Activated CD4-positive, CD25-positive, alpha-beta regulatory T cell treated with anti-CD3 and anti-CD28 coated beads, Interleukin-2, amount 50 U/mL, for 72 hours (primary cell): ENCODE measurements around the gene PDX1.

Experiments used
- DNase-seq: peaks from one replicate; pipeline ENCODE4 v3.0.0; 2021

Gene PDX1

DNA sequence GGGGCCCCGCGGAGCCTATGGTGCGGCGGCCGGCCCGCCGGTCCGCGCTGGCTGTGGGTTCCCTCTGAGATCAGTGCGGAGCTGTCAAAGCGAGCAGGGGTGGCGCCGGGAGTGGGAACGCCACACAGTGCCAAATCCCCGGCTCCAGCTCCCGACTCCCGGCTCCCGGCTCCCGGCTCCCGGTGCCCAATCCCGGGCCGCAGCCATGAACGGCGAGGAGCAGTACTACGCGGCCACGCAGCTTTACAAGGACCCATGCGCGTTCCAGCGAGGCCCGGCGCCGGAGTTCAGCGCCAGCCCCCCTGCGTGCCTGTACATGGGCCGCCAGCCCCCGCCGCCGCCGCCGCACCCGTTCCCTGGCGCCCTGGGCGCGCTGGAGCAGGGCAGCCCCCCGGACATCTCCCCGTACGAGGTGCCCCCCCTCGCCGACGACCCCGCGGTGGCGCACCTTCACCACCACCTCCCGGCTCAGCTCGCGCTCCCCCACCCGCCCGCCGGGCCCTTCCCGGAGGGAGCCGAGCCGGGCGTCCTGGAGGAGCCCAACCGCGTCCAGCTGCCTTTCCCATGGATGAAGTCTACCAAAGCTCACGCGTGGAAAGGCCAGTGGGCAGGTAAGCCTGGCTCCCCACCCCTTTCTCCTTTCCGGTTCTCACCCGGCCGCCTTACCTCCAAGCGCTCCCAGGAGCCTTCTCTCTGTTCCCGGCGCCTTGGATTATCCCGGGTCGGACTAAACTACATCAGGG lies at the start of gene PDX1:
TSS of gene PDX1 (plus strand) at position 67 of the 743 bp plus-strand sequence. CDS start at position 206, 139 bp downstream.
- no peak for DNase-seq

DNA sequence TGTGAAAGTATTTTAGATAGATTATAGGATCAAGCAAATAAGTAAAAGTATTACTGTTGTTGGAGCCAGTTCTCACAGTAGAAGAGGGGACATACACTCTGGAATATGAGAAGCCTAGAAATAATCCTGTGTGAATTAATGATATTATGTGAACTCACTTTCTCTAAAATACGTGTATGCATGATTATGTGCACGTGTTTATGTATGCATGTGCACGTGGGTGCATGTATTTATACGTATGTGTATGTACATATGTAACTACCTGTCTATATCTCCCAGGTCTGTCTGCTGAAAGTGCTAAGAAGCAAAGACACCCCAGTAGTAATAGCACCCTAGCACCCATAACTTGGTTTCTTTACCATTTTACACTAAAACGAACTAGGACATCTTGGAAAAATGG lies 41.5 kb upstream of the PDX1 start:
- DNase-seq, result no peak

DNA sequence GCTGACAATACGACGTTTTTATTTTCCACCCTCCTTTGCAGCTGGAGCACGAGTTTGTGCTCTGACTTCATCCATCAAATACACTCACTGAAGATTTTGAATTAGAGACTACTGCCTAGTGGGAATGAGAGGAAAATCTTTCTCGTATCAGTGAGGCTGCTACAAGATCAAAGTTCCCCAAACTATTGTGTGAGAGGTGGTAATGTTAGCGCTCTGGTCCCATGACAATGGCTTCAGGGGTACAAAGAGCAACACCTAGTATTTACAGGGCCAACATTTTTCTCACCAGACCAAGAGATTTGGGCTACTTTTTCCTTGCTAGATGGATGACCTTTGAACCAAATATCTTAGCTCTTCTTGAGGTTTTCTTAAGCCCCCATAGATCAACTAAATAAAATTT lies 30.3 kb upstream of the PDX1 start:
- DNase-seq, result no peak

GRCh38 chr13:27896726-27897125 lies 23.1 kb upstream of the PDX1 start:
- DNase-seq, result no peak

DNA sequence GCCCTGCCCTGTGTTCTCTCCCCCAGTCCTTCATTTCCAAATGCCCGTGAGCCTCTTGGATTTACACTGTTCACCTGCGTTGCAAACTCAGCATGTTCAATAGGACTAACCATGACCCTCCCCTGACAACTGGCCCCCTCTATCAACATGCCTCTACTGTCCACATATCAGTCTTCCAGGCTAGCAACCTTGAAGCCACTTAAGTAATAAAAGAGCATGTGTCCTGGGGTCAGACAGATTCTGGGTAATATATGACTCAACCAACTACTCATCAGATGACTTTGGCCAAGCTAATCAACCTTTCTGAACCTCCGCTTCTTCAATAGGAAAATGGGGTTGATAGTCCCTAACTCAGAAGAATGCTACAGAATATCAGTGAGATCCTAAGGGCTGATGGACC lies 15.1 kb upstream of the PDX1 start:
- no peak for DNase-seq

DNA sequence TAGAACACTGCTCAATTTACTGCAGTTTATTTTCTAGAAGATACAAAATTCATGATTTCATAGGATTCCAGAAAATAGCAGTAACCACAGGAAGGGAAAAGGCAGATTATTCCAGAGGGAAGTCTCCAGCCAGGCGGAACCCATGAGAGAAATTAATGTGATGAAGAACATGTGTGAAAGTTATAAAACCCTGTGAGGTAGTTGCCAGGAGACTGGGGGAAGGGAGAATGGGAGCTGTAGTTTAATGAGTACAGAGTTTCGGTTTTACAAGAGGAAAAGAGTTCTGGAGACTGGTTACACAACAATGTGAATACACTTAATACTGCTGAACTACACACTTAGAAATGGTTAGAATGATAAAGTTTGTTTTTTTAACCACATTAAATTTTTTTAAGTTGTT lies 14.2 kb upstream of the PDX1 start:
- no peak for DNase-seq

DNA sequence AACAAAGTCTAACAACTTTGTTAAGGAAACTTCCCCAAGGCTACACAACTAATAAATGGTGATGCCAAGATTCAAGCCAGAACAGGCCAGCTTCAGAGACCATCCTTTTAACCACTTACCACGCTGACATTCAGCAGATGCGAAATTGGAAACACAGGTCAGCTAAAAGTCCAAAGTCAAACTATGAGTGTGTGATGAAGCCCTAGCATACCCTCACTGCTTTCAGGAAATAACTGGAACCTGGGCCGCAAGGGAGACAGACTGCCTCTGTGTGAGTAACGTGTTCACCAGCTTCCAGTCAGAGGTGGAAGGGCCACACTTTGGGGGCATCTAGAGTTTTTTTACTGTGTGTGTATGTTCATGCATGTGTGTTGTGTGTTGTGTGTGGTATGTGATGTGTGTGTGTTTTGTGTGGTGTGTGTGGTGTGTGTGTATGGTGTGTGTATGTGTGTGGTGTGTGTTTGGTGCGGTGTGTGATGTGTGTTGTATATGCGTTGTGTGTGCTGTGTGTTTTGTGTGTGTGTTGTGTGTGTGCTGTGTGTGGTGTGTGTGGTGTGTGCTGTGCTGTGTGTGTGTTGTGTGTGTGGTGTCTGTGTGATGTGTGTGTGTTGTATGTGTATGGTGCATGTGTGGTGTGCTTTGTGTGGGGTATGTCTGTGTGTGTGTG lies 12.5 kb upstream of the PDX1 start:
- DNase-seq, result no peak

GRCh38 chr13:27909378-27909777 lies 10.4 kb upstream of the PDX1 start:
- no peak for DNase-seq

DNA sequence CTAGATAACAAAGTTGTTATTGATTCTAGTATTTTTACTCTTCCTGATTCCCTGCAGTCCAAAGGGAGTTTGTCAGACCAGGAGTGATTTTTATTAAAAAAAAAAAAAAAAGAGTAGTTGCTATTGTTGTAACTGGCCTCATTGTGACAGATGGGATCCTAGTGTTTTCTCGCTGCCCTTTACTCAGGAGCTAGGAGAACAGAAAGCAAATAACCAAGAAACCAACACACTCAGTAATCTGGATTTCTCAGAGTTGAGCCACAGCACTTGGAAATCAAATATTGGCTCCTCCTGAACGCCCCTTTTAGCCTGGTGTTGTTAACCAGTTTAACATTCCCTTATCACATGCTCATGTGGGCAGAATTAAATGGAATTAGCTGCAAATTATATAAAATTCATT lies 8.3 kb upstream of the PDX1 start:
- DNase-seq, result no peak

- DNase-seq, result no peak
These were observed 6.6 kb upstream of the PDX1 start for GRCh38 chr13:27913160-27913559.

GRCh38 chr13:27915301-27916207 lies 4.2 kb upstream of the PDX1 start:
- DNase-seq, result no peak

DNA sequence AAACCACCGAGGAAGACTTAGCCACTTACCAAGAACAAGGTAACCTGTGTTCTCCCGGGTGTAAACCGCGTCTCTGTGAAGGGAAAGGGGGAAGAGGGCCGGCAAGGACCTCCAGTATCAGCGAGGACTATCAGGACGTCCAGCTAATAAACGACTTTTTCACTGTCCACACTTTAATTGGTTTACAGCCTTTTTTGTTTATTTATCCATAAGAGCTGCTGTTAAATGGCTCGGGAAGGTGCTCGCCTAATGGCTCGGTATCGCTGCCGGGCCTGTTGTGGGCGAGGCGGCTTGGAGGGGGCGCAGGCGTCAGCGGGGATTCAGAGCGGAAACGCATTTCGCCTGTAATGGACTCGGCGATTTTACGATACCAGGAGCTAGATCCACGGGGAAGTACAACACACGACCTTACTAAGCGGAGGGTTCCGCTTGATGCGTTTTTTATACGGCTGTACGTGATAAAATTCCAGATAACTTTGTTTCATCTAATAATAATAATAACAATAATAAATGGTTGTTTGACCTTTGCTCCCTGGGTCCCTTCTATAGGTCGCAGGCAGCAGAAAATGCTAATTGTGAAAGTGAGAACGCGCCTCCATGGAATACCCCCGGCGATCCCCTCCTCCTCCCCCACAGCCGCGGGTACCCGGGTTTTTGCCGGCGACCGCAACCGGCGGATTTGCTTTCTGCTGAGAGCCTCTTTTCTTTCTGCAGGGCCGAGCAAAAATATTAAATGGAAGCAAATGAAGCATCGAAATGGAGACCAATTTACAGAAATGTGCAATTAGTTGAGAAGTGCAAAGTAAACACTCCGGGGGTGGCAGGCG lies 2.5 kb upstream of the PDX1 start:
- DNase-seq, result no peak

- DNase-seq, result no peak
These were observed 1.5 kb upstream of the PDX1 start for GRCh38 chr13:27918041-27918917.

GRCh38 chr13:27918918-27919658 lies 712 bp upstream of the PDX1 start:
- no peak for DNase-seq

DNA sequence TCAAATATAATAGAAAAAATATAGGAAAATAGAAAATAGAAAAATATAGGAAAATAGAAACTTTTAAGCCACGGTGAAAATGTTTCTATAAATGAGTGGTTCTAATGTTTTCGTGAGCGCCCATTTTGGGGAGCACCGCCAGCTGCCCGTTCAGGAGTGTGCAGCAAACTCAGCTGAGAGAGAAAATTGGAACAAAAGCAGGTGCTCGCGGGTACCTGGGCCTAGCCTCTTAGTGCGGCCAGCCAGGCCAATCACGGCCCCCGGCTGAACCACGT lies 204 bp upstream of the PDX1 start:
- DNase-seq, result no peak

DNA sequence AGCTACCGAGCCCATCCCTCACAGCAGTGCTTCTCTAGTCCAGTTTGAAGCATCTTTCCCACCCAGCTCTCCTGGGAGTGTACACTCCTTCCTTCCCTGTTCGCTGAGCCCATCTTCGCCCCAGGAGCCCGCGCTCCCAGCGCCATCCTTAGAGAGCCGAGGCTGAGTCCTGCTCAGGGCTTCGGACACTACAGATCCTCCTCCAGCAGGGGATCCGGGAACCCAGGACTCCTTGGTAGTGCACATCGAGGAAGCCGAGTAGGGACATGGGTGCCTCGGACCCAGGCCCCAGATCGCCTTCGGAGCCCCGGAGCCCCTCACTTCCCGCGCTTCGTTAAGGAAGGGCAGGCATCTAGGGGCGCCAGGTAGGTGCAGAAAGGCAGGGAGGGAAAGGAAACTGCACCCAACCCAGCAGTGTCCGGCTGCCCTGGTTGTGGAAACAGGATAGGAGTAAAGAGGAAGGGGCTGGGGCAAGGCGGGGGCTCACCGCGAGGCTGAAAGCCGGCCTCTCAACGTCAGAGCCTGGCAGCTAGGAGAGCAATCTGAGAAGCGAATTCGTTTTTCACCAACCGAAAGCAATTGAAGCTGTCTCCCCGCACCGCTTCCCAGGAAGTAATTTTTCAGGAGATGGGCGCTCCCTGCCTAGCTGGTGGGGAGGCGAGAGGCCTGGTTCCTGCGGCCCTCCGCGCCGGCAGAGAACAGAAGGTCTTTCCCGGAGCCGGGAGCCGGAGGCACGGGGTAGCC lies 1.0 kb downstream of the PDX1 start:
- no peak for DNase-seq

DNA sequence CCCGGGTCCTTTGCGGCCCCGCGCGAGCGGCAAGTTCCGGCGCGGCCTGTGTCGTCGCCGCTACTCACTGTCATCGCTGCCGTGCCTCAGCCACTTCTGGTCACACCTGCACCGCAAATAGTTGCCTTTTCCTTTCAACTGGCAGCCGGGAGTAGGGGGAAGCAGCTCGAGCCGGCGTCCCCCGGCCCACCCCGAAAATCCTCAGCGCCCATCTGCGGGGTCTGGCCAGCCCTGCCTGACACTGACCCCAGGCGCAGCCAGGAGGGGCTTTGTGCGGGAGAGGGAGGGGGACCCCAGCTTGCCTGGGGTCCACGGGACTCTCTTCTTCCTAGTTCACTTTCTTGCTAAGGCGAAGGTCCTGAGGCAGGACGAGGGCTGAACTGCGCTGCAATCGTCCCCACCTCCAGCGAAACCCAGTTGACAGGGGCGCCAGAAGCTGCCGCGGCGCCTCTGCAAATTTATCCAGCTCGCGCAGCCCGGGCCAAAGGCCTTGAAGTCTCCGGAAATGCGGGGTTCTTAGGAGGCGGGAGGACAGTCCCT lies 1.7 kb downstream of the PDX1 start:
- no peak for DNase-seq

- no peak for DNase-seq
These were observed 2.4 kb downstream of the PDX1 start for GRCh38 chr13:27921961-27922882.
